Fibroblast of pulmonary artery (primary cell): ENCODE measurements around the gene CCNG2.

Experiments used
- DNase-seq: peaks from one replicate; pipeline ENCODE4 v3.0.0-alpha.2; 2010; ENCODE audit warnings: low read depth
- H3K4me3 ChIP-seq: replicated peaks from 2 replicates; pipeline ENCODE4 v1.5.1; 2011; ENCODE audit warnings: low read depth, mild to moderate bottlenecking, control low read depth, low read length, moderate library complexity
- CTCF ChIP-seq: IDR thresholded peaks from 2 replicates; pipeline ENCODE4 v1.5.1; 2011; ENCODE audit warnings: mild to moderate bottlenecking, control low read depth, low read length, inconsistent platforms; ENCODE audit errors: missing control alignments

The CCNG2 gene, protein sequence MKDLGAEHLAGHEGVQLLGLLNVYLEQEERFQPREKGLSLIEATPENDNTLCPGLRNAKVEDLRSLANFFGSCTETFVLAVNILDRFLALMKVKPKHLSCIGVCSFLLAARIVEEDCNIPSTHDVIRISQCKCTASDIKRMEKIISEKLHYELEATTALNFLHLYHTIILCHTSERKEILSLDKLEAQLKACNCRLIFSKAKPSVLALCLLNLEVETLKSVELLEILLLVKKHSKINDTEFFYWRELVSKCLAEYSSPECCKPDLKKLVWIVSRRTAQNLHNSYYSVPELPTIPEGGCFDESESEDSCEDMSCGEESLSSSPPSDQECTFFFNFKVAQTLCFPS

DNA sequence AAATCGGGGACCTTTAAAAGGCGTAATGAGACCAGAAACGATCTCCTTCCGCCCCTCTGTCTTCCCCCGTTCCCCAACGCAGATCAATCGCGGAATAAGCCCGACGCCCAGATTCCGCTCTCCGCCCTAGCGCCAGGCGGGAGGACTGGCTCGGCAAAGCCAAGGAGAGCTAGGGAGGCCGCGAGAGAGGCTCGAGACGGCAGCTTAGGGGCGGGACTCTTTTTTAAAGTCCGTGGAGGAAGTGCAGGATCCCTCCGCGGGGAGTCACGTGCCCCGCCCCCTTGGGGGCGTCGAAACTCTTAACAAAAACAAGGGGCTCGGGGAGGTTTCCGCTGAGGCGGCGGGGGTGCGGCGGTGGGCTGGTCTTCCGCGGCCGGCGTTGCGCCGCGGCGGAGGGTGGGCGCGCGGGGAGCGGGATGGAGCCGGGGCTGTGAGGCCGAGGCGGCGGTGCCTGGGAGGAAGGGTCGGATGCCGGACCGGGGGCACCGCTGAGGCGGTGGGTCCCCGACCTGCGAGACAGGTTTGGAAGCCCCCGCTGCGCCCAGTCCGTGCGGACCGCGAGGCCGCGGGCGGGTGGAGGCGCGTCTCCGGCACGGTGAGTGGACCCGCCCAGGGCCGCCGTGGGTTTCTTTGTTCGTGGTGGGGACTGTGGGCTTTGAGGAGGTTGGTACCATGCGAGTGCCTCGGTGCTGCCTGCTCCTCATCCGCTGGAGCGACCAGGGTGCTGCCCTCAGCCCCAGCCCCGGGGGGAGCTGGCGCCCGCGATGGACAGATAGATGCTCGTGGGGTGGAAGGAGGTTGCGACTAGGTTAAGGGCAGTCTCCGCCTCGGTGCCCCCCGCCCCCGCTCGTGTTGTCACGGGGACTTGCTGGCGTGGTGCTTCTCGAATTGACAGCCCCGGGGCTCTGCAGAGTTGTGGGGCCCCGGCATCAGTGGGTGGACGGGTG is at the start of gene CCNG2:
TSS of gene CCNG2 (plus strand) at position 296 of the 947 bp plus-strand sequence. CDS start 1,326 bp downstream, outside the sequence.
- DNase-seq, result peak; percentile 94
- H3K4me3 ChIP-seq, result peak within 1 kb of the TSS; percentile 96
- TF ChIP-seq CTCF, result no peak

- no peak for DNase-seq
- no peak overlapping the region for H3K4me3 ChIP-seq
- TF ChIP-seq CTCF, result no peak
Observed at GRCh38 chr4:77110730-77111129, 46.3 kb upstream of the CCNG2 start.

DNA sequence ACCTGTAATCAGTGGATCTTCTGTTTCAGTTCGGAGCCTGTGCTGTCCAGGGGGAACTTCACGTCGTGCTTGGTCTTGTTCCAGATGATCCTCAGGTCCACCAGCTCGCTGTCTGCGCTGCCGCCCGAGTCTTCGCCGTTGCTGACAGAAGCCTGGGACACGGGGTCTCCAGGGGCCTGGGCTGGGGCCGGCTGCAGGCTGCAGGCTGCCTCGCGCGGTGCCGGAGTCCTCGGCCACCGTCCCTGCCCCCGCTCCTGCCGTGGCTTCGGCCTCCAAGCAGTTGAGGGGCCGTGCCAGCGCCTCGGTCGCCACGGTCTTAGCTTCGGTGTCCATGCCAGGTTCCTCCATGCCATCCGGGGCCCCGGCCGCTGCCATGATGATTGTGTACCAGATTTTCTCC is 43.9 kb upstream of the CCNG2 start:
- DNase-seq, result no peak
- H3K4me3 ChIP-seq, result no peak overlapping the region
- TF ChIP-seq CTCF, result no peak

DNA sequence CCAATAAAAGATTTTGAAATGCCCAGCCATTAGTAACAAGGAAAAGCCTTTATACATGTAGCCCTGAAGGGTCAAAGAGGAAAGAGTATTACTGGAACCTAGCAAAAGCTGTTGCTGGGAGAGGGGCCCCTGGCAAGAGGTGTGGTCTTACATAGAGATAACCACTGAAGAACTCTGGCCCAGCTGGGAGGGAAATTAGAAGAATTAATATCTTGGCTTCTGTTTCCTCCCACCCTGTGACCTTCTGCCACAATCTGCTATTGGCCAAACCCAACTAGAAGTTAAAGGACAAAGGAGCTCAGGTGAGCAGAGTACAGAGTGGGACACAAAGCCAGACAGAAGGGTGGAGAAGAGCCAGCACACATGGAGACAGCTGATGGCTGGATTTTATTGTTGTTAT is 39.3 kb upstream of the CCNG2 start:
- TF ChIP-seq CTCF, result no peak
- no peak overlapping the region for H3K4me3 ChIP-seq
- DNase-seq, result no peak

DNA sequence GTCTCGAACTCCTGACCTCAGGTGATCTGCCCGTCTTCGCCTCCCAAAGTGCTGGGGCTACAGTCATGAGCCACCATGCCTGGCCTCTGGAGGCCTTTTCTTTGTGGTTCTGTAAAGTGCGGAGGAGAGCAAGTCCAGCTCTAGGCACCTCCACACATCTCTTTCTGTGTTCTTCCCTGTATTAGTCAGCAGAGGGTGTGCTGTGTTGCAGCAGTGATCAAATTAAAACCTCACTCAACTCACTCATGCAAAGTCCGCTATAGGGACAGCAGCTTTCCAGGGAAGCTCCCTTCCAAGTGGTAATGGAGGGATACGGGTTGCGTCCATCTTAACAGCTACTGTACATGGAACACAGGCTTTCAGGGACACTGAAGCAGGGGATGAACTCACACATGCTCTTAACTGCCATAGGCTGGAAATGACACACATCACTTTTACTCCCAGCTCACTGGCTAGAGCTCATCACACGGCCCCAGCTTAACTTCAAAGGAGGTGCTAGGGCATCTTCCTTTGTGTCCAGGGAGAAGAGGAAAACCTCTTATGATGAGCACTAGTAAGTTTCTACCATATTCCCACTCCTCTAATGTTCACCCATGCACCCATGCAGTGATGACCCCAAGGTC is 36.0 kb upstream of the CCNG2 start:
- TF ChIP-seq CTCF, result no peak
- no peak overlapping the region for H3K4me3 ChIP-seq
- DNase-seq, result no peak

GRCh38 chr4:77121736-77122240 is 35.2 kb upstream of the CCNG2 start:
- TF ChIP-seq CTCF, result no peak
- H3K4me3 ChIP-seq, result no peak overlapping the region
- DNase-seq, result no peak
